IMR-90 (cell line): ENCODE results near the gene ROR2.

ENCODE experiments used
- BHLHE40 ChIP-seq: fragments of 150-350 bp; IDR thresholded peaks from 2 replicates; pipeline ENCODE4 v1.6.1; 2016; ENCODE audit warnings: mild to moderate bottlenecking, low read depth, low read length
- CEBPB ChIP-seq: IDR thresholded peaks from 2 replicates; pipeline ENCODE4 v1.6.1; 2012; ENCODE audit warnings: low read depth, low read length, improper control_type of control experiment
- CHD1 ChIP-seq: IDR thresholded peaks from 2 replicates; pipeline ENCODE4 v1.6.1; 2012; ENCODE audit warnings: low read depth, low read length, improper control_type of control experiment
- FOS ChIP-seq: fragments of 150-350 bp; IDR thresholded peaks from 2 replicates; pipeline ENCODE4 v1.6.1; 2016; ENCODE audit warnings: low read depth, low read length
- MAFK ChIP-seq: IDR thresholded peaks from 2 replicates; pipeline ENCODE4 v1.6.1; 2012; ENCODE audit warnings: low read depth, low read length, improper control_type of control experiment
- MAZ ChIP-seq: IDR thresholded peaks from 2 replicates; pipeline ENCODE4 v1.6.1; 2012; ENCODE audit warnings: low read depth, mild to moderate bottlenecking, low read length, improper control_type of control experiment, moderate library complexity, borderline replicate concordance
- MXI1 ChIP-seq: IDR thresholded peaks from 2 replicates; pipeline ENCODE4 v1.6.1; 2012; ENCODE audit warnings: low read depth, mild to moderate bottlenecking, low read length, moderate library complexity, borderline replicate concordance
- POLR2A ChIP-seq: IDR thresholded peaks from 2 replicates; pipeline ENCODE4 v1.6.1; 2012; ENCODE audit warnings: mild to moderate bottlenecking, low read depth, low read length
- RAD21 ChIP-seq: IDR thresholded peaks from 2 replicates; pipeline ENCODE4 v1.6.1; 2012; ENCODE audit warnings: low read length, improper control_type of control experiment
- RCOR1 ChIP-seq: IDR thresholded peaks from 2 replicates; pipeline ENCODE4 v1.6.1; 2012; ENCODE audit warnings: mild to moderate bottlenecking, low read length, improper control_type of control experiment; ENCODE audit not compliant: insufficient replicate concordance
- RFX5 ChIP-seq: IDR thresholded peaks from 2 replicates; pipeline ENCODE4 v1.8.0; 2012; ENCODE audit warnings: low read depth, mild to moderate bottlenecking, low read length, moderate library complexity
- SMC3 ChIP-seq: fragments of 150-350 bp; IDR thresholded peaks from 2 replicates; pipeline ENCODE4 v1.6.1; 2016; ENCODE audit warnings: low read depth, mild to moderate bottlenecking, antibody characterized with exemption, low read length, moderate library complexity
- TF ChIP-seq, protein P1 (sequence below): conservative IDR thresholded peaks from 2 replicates; pipeline ENCODE4 v1.5.1; 2012; ENCODE audit warnings: mild to moderate bottlenecking, low read depth, low read length, improper control_type of control experiment
- TF ChIP-seq, protein P2 (sequence below): fragments of 150-350 bp; IDR thresholded peaks from 2 replicates; pipeline ENCODE4 v1.6.1; 2016; ENCODE audit warnings: low read depth, mild to moderate bottlenecking, low read length, moderate library complexity, borderline replicate concordance

DNA sequence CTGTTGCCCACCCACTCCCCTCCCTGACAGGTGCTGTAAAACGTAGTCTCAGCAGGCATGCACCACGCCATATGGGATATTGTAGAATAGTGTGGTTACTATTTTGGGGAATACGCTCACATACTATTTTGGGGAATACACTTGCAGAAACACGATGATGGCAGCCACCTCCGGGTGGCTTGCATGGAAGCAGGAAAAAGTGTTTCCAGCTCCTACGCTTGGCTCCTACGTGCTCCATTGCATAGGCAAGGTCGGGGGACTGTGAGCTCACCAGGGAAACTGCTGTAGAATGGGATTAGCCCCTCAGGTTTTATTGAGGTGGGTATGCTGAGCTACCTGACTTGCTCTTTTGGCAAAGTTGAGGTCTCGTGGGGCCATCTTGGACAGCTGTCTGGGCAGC lies 366.1 kb downstream of the ROR2 start:
- TF ChIP-seq, protein P1, sequence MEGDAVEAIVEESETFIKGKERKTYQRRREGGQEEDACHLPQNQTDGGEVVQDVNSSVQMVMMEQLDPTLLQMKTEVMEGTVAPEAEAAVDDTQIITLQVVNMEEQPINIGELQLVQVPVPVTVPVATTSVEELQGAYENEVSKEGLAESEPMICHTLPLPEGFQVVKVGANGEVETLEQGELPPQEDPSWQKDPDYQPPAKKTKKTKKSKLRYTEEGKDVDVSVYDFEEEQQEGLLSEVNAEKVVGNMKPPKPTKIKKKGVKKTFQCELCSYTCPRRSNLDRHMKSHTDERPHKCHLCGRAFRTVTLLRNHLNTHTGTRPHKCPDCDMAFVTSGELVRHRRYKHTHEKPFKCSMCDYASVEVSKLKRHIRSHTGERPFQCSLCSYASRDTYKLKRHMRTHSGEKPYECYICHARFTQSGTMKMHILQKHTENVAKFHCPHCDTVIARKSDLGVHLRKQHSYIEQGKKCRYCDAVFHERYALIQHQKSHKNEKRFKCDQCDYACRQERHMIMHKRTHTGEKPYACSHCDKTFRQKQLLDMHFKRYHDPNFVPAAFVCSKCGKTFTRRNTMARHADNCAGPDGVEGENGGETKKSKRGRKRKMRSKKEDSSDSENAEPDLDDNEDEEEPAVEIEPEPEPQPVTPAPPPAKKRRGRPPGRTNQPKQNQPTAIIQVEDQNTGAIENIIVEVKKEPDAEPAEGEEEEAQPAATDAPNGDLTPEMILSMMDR = no peak
- TF ChIP-seq CEBPB (no peak), MXI1 (no peak), MAFK (no peak), SMC3 (no peak), RFX5 (no peak), MAZ (no peak), BHLHE40 (no peak), FOS (no peak), RAD21 (no peak), POLR2A (no peak), RCOR1 (no peak), CHD1 (no peak)
- TF ChIP-seq, protein P2, sequence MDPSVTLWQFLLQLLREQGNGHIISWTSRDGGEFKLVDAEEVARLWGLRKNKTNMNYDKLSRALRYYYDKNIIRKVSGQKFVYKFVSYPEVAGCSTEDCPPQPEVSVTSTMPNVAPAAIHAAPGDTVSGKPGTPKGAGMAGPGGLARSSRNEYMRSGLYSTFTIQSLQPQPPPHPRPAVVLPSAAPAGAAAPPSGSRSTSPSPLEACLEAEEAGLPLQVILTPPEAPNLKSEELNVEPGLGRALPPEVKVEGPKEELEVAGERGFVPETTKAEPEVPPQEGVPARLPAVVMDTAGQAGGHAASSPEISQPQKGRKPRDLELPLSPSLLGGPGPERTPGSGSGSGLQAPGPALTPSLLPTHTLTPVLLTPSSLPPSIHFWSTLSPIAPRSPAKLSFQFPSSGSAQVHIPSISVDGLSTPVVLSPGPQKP = no peak
